ENCODE results near the gene DDX49.

DNA sequence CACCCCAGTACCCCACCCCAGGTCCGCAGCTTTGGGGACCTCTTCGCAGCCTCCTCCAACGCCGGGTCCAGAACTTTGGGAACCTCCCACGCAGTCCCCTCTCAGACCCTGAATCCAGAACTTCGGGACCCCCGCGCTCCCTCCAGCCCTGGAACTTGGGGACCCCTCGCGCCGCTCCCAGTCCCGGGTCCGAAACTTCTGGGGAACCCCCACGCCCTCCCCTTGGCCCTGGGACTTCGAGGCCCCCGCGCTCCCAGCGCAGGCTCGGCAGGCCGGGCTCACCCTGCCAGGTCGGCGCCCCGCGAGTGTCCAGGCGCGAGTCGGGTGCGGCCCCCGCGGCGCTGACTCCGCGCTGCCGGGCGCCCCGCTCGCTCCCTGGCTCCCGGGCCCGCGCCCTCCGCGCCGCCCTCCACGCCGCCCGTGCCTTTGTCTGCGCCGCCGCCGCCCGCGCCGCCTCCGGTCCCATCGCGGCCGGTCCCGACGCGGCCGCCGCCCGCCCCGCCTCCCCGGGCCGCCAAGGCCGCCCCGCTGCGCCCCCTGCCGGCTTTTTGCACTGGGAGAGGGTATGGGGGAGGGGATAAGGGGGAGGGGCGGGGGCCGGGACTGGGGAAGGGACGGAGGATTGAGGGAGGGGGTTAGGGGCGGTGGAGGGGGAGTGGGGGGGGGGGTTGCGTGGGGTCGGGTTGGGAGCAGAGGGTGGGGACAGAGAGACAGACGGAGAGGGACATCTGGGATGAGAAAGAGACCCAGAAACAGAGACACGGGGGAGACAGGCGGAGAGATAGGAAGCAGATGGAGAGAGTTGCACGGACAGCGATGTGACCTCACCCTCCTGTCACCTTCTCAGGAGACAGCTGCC, 21.5 kb downstream of the DDX49 start, which contains the start of gene HOMER3:
- TF ChIP-seq EP300 (IDR thresholded peaks at IDR 0.05) (no peak), POLR2AphosphoS5 (IDR thresholded peaks at IDR 0.05) (no peak)
- TF ChIP-seq, protein P1, sequence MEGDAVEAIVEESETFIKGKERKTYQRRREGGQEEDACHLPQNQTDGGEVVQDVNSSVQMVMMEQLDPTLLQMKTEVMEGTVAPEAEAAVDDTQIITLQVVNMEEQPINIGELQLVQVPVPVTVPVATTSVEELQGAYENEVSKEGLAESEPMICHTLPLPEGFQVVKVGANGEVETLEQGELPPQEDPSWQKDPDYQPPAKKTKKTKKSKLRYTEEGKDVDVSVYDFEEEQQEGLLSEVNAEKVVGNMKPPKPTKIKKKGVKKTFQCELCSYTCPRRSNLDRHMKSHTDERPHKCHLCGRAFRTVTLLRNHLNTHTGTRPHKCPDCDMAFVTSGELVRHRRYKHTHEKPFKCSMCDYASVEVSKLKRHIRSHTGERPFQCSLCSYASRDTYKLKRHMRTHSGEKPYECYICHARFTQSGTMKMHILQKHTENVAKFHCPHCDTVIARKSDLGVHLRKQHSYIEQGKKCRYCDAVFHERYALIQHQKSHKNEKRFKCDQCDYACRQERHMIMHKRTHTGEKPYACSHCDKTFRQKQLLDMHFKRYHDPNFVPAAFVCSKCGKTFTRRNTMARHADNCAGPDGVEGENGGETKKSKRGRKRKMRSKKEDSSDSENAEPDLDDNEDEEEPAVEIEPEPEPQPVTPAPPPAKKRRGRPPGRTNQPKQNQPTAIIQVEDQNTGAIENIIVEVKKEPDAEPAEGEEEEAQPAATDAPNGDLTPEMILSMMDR (IDR thresholded peaks at IDR 0.05): peak in 1 of 4 experiments; percentile 39
